Stimulated activated CD4-positive, alpha-beta T cell treated with anti-CD3 and anti-CD28 coated beads, TNF-alpha, amount 100 ng/mL, for 1 hour (primary cell): Measurements from ENCODE around the gene ZDHHC8.

Source experiments
- DNase-seq, 3 donors: peaks; one replicate each; pipeline ENCODE4 v3.0.0-alpha.2; 2020; ENCODE audit warnings: low read depth in 3 of 3, low spot score in 1 of 3

ZDHHC8 gene

GRCh38 chr22:20177217-20177911 lies 45.8 kb downstream of the ZDHHC8 start:
- no peak for DNase-seq

DNA sequence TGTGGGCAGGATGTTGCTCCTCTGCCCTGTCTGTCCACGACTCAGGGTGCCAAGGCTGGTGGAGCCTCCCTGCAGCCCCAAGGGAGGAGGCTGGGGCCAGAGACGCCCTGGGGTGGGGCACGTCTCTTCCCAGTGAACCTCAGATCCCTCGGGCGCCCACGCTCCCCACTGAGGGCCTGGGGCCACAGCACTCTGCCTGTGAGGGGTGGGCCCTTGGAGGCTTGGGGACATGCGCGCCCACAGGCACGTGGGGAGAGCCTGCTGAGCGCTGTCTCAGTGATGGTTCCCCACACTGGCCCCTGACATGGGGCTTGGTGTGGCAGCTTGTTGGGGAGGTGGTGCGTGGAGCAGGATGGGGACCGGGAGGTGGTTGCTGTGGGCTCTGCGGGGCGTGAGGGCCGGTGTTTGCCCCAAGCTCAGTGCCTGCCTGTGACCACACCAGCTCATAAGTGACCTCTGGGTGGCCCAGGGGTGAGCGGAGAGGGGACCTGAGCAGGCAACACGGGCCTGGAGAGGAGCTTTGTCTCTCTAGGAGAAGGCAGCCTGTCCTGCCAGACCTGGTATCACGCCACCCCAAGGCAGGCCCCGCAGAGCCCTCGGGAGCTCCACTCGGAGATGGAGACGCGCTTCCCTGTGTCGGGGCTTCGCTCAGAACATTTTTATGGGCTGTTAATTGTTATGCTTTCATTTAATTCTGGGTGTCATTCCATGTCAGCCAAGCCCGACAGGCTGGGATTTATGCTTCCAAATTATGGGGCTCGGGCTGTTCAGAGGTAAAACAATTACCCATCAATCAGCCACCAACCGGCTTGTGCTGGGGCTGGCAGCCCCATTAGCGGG lies 46.7 kb downstream of the ZDHHC8 start:
- DNase-seq: no peak

DNA sequence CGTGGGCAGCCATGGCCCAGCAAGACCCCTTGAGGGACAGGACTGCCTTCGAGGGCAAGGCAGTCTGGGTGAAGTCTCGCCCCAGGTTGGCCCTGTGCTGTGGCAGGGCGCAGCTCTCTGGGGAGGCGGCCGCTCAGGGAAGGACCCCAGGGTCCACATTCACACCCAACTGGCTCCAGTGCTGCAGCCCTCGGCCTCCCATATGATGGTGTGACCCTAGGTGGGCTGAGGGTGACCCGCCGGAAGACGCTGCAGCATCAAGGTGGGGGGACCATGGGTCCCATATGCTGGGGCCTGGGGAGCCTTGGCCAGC lies 47.3 kb downstream of the ZDHHC8 start:
- no peak for DNase-seq

- no peak for DNase-seq
Measured at GRCh38 chr22:20179455-20180244, 48.0 kb downstream of the ZDHHC8 start.

DNA sequence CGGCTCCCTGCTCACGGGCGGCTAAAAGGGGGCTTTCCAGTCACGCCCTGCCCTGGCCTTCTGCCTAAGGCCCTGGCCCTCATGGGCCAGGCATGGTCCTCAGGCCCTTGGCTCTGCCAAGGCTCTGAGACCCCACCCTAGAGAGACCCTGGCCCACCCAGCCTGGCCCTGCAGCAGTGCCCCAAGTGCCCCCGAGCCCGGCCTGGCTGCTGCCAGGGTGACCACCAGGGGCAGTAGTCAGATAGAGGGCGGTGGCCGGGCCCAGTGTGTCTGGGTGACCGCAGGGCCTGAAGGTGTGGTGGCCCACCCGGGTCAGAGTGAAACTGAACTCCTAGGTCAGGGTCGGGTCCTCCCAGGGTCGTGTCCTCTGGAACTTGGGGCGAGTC lies 48.6 kb downstream of the ZDHHC8 start:
- DNase-seq: no peak

GRCh38 chr22:20180640-20181039 lies 49.0 kb downstream of the ZDHHC8 start:
- DNase-seq: no peak

DNA sequence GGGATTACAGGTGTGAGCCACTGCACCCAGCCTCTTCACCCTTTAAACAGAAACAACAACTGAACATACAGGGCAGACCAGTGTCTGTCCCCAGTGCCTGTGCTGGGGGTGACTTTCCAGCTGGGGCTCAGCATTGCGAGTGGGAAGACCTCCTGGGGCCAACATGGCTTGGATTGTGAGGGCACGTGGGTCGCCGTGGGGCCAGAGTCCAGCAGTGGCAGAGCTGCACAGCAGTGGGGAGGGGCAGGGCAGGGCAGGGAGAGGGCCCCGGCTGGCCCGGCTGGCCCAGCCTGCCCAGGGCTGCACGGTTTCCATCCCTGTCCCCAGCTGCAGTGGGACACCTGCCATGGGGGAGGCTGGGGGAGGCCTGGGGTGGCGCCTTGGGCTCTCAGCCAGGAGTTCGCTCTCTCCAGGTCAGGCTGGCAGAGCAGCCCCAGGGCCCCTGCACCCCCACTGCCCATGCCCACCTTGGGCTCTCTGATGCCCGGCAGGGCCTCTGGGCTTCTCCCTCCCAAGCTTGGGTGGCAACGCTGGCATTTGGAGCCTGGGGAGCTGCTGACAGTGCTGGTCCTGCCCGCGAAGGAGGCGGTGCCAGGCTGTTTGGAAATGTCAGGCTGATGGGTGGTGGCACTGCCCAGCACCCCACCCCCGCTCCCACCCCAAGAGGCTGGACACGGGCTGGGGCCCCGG lies 49.7 kb downstream of the ZDHHC8 start:
- DNase-seq: no peak

DNA sequence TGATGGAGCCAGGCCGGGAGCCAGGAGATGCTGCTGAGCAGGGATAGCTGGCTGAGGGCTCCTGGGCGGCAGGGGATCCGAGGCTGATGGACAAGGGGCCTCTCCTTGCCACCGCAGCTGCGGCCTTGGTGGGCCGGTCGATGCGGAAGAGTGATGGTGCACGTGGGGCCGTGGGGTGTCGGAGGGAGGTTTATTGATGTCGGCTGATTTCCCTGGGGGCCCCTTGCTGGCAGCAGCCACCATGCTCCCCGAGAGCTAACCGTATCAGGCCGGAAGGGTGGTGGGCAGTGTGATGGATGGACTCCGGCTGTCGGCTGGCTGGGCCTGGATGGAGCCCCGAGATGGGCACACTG lies 50.3 kb downstream of the ZDHHC8 start:
- no peak for DNase-seq

- DNase-seq: no peak
Measured at GRCh38 chr22:20182365-20182764, 50.8 kb downstream of the ZDHHC8 start.

DNA sequence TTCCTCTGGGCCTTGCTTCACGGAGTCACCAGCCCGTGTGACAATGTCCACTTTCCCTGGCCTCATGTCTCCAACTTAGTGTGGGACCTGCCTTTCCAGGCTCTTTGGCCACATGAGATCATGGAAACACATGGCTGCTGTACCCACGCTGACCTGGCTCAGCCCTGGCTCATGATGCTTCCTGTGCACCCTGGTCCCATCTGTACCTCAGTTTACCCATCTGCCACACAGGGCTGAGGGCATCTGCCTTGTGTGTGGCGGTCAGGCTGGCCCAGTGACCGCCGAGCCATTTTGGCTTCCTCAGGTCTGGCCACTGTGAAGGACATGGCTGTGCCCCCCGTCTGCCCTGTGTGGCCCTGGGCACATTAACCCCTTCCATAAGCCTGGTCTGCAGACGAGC lies 51.5 kb downstream of the ZDHHC8 start:
- no peak for DNase-seq

GRCh38 chr22:20183823-20184222 lies 52.2 kb downstream of the ZDHHC8 start:
- no peak for DNase-seq

DNA sequence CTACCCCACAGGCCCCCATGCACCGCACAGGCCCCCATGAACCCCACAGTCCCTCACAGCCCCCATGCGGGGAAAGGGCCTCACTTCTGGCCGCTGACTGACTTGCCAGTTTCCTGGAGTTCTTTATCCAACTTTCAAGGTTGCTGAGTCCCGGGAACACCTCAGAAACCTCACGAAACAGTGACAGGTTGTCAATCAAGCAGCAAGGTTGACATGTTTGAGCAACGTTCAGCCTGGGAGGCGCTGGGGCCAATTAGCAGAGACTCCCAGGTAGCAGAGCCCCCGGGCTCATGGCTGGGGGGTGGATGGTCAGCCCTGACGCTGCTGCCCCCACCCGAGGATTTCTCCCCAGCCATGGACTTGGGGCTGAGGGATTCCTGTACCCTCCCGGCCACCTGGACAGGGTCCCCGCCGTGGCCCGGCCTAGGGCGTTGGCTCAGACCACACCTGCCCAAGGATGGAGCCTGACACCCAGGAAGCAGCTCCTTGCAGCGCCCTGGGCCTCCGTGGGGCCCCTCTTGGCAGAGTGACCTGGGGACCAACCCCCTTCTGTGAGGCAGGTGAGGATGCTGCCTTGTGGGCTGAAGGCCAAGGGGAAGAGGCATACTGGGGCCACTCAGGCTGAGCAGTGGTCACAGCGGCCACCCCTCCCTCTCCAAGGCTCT lies 53.0 kb downstream of the ZDHHC8 start:
- no peak for DNase-seq

DNA sequence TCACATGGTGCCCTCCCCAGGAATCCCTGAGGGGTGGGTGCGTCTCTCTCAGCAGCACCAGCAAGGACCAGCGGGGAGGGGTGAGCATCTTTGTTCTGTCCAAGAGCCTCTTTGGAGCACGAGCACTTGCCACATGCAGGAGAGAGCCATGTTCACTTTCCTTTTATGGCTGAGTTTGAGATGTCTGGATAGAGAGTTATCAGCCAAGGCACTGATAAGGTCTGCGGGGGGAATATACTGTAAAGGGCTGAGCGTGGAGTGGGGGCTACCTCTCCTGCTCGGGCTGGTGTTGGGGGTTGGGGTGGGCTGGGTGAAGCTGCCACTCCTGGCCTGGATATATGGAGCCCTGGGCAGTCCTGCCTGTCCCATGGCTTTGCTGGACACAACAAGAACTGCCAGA lies 54.1 kb downstream of the ZDHHC8 start:
- DNase-seq: no peak

DNA sequence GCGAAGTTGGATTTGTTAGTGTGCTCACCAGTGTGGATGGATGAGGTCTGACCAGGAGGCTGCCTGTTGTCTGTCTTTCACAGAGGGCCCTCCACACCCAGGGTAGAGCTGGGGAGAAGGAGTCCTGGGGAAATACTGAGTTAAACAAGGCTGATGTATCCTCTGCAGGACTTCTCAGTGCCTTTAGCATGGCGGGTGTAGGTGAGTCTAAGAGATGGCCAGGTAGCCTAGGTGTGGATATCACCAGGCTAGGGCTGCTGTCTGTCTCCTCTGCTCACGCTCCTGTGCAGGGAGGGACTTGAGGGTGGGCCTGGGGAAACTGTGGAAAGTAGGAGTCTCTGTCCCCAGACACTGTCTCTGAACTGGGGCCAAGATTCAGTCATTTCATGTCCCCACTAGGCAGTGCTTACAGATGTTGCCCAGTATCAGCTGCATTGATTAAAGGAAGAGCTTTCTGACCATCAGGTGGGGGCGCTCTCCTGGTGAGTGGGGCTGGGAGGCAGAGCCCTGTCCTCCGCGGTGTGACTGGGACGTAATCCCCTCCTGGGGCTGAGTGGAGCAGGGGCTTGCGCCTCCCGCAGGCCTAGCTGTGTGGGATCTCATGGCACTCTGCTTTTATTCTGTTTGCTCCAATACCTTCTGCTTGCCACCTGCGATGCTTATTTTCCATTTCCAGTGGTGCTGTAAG lies 54.7 kb downstream of the ZDHHC8 start:
- DNase-seq: no peak

DNA sequence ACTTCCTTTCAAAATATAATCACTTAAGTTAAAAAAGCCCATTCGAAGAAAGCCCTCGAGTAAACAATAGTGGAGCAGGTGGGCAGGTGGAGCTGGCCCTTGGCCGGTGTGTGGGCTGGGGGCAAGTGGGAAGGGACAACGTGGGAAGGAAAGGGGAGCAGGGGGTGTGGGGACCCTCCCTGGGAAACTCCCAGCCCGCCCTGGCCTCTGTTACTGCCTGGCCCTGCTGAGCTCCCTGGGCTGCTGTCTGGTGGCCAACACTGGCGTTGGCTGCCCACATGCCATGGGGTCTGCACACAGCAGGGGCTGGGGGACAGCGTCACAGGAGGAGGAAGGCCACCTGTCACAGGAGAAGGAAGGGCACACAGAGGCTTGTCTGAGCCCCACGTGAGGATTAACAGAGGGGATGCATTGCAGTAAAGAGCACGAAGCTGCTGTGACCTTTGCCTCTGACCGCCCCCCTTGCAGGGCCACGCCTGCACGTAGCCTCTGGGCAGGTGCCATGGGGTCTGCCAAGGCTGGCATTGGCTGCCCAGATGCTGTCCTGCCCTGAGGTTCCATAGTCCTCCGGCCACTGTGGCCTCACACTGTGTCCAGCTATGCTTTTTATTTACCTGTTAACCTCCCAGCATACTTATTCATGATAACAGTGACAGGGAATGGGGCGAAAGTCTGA lies 55.4 kb downstream of the ZDHHC8 start:
- DNase-seq: no peak

- DNase-seq: no peak
Measured at GRCh38 chr22:20187777-20188566, 56.4 kb downstream of the ZDHHC8 start.

- no peak for DNase-seq
Measured at GRCh38 chr22:20188567-20188877, 56.9 kb downstream of the ZDHHC8 start.

GRCh38 chr22:20191000-20191515 lies 59.5 kb downstream of the ZDHHC8 start:
- no peak for DNase-seq

- no peak for DNase-seq
Measured at GRCh38 chr22:20191803-20192202, 60.2 kb downstream of the ZDHHC8 start.
